Heart left ventricle (tissue), 13 donors: ENCODE measurements around the gene RARS1.

Experiments used
- POLR2A ChIP-seq, 2 donors: fragments of 450-650 bp; IDR thresholded peaks; one replicate each; pipeline ENCODE4 v1.6.1; 2017; ENCODE audit warnings: antibody characterized with exemption in 2 of 2, mild to moderate bottlenecking in 2 of 2, moderate library complexity in 2 of 2
- TF ChIP-seq, protein P1 (sequence below), 12 donors: fragments of 200-600 bp; sonication (generic) in 4 of 12; IDR thresholded peaks; one replicate each; pipeline versions ENCODE4 v1.5.0 to v1.8.0; 2018 to 2022; ENCODE audit warnings: antibody characterized with exemption in 12 of 12, mild to moderate bottlenecking in 5 of 12
- donor health status: ischemic (EF 13 %, LVEDD 7.1; RV severe dilation, severe dysfunction).
- donor health status: DM: no; HTN: yes; CAD: no.
- donor health status: DM: no; HTN: no; CAD: no.
- donor health status: ischemic (EF 25% LVEDD 6.9; RV normal size, moderate dysfunction).
- donor health status: ischemic (EF 25% LVEDD 5.7; RV mildly dilated, moderate dysfunction).
- donor health status: ischemic (EF 35%, LVEDD 5.7; RV mildly dilated, moderate dysfunction).
- donor health status: nonischemic (EF 11% LVEDD 7.7; RV severe dilation, severe dysfunction).
- donor health status: DM: yes; HTN: yes; CAD: no.
- donor health status: PGD.
- donor health status: ischemic (EF 29% LVEDD 5.4; RV normal size, mild dysfunction).
- donor health status: nonischemic (EF 23%, LVEDD 6.1; RV moderate dilation, normal function).

GRCh38 chr5:168471785-168472184 is 14.5 kb upstream of the RARS1 start:
- TF ChIP-seq, protein P1, sequence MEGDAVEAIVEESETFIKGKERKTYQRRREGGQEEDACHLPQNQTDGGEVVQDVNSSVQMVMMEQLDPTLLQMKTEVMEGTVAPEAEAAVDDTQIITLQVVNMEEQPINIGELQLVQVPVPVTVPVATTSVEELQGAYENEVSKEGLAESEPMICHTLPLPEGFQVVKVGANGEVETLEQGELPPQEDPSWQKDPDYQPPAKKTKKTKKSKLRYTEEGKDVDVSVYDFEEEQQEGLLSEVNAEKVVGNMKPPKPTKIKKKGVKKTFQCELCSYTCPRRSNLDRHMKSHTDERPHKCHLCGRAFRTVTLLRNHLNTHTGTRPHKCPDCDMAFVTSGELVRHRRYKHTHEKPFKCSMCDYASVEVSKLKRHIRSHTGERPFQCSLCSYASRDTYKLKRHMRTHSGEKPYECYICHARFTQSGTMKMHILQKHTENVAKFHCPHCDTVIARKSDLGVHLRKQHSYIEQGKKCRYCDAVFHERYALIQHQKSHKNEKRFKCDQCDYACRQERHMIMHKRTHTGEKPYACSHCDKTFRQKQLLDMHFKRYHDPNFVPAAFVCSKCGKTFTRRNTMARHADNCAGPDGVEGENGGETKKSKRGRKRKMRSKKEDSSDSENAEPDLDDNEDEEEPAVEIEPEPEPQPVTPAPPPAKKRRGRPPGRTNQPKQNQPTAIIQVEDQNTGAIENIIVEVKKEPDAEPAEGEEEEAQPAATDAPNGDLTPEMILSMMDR (IDR thresholded peaks at IDR 0.05) = no peak
- TF ChIP-seq POLR2A (IDR thresholded peaks at IDR 0.05) = no peak
